ENCODE measurements around the gene DNAJC4.

Gene DNAJC4

GRCh38 chr11:64204464-64204989 lies 25.8 kb upstream of the DNAJC4 start:
- H4K20me1 ChIP-seq: peaks cover 31 to 80% (median 66%) of the 10 kb centered on the region in 11 experiments
- H3K9me3 ChIP-seq (replicated peaks in 1 of 11): no peaks in the 10 kb centered on the region
- H3K9ac ChIP-seq: peak overlapping the region; percentile 46 to 99 (median 96); a peak in 21 of 22 replicates
- no peak for TF ChIP-seq Cebpa-rat (IDR thresholded peaks at IDR 0.05)
- H3K4me3 ChIP-seq: peak overlapping the region; percentile 82 to 98 (median 94); a peak in 16 of 20 replicates
- H3K4me1 ChIP-seq: peaks cover 41 to 62% (median 50%) of the 10 kb centered on the region in 10 experiments
- peaks cover 12 to 81% (median 66%) of the 10 kb centered on the region in 11 experiments for H3K36me3 ChIP-seq
- peak overlapping the region; percentile 96 to 100 (median 99) for H3K4me2 ChIP-seq
- H3K27ac ChIP-seq: peak overlapping the region; percentile 43 to 100 (median 97); a peak in 21 of 22 replicates
- no peaks in the 10 kb centered on the region for H3K27me3 ChIP-seq

GRCh38 chr11:64206457-64207255 lies 23.7 kb upstream of the DNAJC4 start, which contains the start of gene FERMT3:
TSS of gene FERMT3 (plus strand) at chr11:64206721. CDS start at chr11:64207365, 644 bp downstream.
- peak within 1 kb of the TSS; percentile 82 to 98 (median 94) for H3K4me3 ChIP-seq
- peaks cover 33 to 80% (median 62%) of the 10 kb centered on the region in 11 experiments for H3K36me3 ChIP-seq
- H3K27ac ChIP-seq: peak within 1 kb of the TSS; percentile 87 to 100 (median 97)
- TF ChIP-seq Cebpa-rat (IDR thresholded peaks at IDR 0.05): no peak
- H4K20me1 ChIP-seq: peaks cover 41 to 75% (median 62%) of the 10 kb centered on the region in 11 experiments
- H3K4me1 ChIP-seq: peaks cover 53 to 70% (median 64%) of the 10 kb centered on the region in 10 experiments
- H3K9ac ChIP-seq: peak within 1 kb of the TSS; percentile 93 to 99 (median 96)
- no peaks in the 10 kb centered on the region for H3K9me3 ChIP-seq (replicated peaks in 1 of 11)
- H3K4me2 ChIP-seq: peak within 1 kb of the TSS; percentile 96 to 100 (median 99)
- H3K27me3 ChIP-seq: no peaks in the 10 kb centered on the region

GRCh38 chr11:64207256-64208085 lies 22.9 kb upstream of the DNAJC4 start:
- H3K4me2 ChIP-seq: peak overlapping the region; percentile 96 to 100 (median 99)
- H4K20me1 ChIP-seq: peaks cover 47 to 75% (median 63%) of the 10 kb centered on the region in 11 experiments
- peak overlapping the region; percentile 82 to 98 (median 94) for H3K4me3 ChIP-seq
- H3K27ac ChIP-seq: peak overlapping the region; percentile 87 to 100 (median 97)
- H3K36me3 ChIP-seq: peaks cover 41 to 80% (median 62%) of the 10 kb centered on the region in 11 experiments
- H3K9ac ChIP-seq: peak overlapping the region; percentile 93 to 99 (median 96)
- no peaks in the 10 kb centered on the region for H3K27me3 ChIP-seq
- 0 out of 22 replicates have a peak, but pooled peaks of 2 of the 11 experiments have one; percentile 15 to 33 for TF ChIP-seq Cebpa-rat (IDR thresholded peaks at IDR 0.05)
- no peaks in the 10 kb centered on the region for H3K9me3 ChIP-seq (replicated peaks in 1 of 11)
- peaks cover 61 to 78% (median 73%) of the 10 kb centered on the region in 10 experiments for H3K4me1 ChIP-seq

- Histone ChIP-seq H3K36me3 (peaks cover 49 to 80% (median 65%) of the 10 kb centered on the region in 11 experiments), H3K9ac (peak overlapping the region; percentile 93 to 99 (median 96))
These were observed 22.1 kb upstream of the DNAJC4 start for GRCh38 chr11:64208086-64208795.

GRCh38 chr11:64208796-64209562 lies 21.4 kb upstream of the DNAJC4 start:
- Histone ChIP-seq H3K4me2 (peak overlapping the region; percentile 96 to 100 (median 99)), H3K4me1 (peaks cover 76 to 88% (median 81%) of the 10 kb centered on the region in 10 experiments), H3K27ac (peak overlapping the region; percentile 74 to 100 (median 97); a peak in 21 of 22 replicates), H3K27me3 (no peaks in the 10 kb centered on the region), H3K4me3 (peak overlapping the region; percentile 82 to 98 (median 94)), H3K36me3 (peaks cover 55 to 80% (median 69%) of the 10 kb centered on the region in 11 experiments), H3K9me3 (replicated peaks in 1 of 11) (no peaks in the 10 kb centered on the region), H3K9ac (peak overlapping the region; percentile 93 to 99 (median 96)), H4K20me1 (peaks cover 34 to 70% (median 58%) of the 10 kb centered on the region in 11 experiments)
- TF ChIP-seq Cebpa-rat (IDR thresholded peaks at IDR 0.05): no peak

More at GRCh38 chr11:64208086-64208795, 22.1 kb upstream of the DNAJC4 start:
- peak overlapping the region; percentile 74 to 100 (median 97) for H3K27ac ChIP-seq
- peaks cover 69 to 85% (median 79%) of the 10 kb centered on the region in 10 experiments for H3K4me1 ChIP-seq
- no peaks in the 10 kb centered on the region for H3K27me3 ChIP-seq
- H3K4me2 ChIP-seq: peak overlapping the region; percentile 96 to 100 (median 99)
- H3K9me3 ChIP-seq (replicated peaks in 1 of 11): no peaks in the 10 kb centered on the region
- no peak for TF ChIP-seq Cebpa-rat (IDR thresholded peaks at IDR 0.05)
- H3K4me3 ChIP-seq: peak overlapping the region; percentile 82 to 98 (median 94)
- peaks cover 42 to 70% (median 60%) of the 10 kb centered on the region in 11 experiments for H4K20me1 ChIP-seq

- Histone ChIP-seq H3K4me3 (peak overlapping the region; percentile 82 to 98 (median 94); a peak in 19 of 20 replicates), H3K4me1 (peaks cover 76 to 88% (median 81%) of the 10 kb centered on the region in 10 experiments), H3K9me3 (replicated peaks in 1 of 11) (no peaks in the 10 kb centered on the region), H3K9ac (peak overlapping the region; percentile 93 to 99 (median 96)), H4K20me1 (peaks cover 30 to 70% (median 53%) of the 10 kb centered on the region in 11 experiments; a peak in 21 of 22 replicates), H3K36me3 (peaks cover 56 to 80% (median 69%) of the 10 kb centered on the region in 11 experiments), H3K27me3 (no peaks in the 10 kb centered on the region), H3K27ac (peak overlapping the region; percentile 74 to 100 (median 97); a peak in 20 of 22 replicates), H3K4me2 (peak overlapping the region; percentile 96 to 100 (median 99))
- TF ChIP-seq Cebpa-rat (IDR thresholded peaks at IDR 0.05): no peak
These were observed 20.8 kb upstream of the DNAJC4 start for GRCh38 chr11:64209563-64209843.

GRCh38 chr11:64210301-64211020 lies 19.9 kb upstream of the DNAJC4 start:
- no peak for TF ChIP-seq Cebpa-rat (IDR thresholded peaks at IDR 0.05)
- Histone ChIP-seq H3K27me3 (no peaks in the 10 kb centered on the region), H4K20me1 (peaks cover 30 to 79% (median 48%) of the 10 kb centered on the region in 11 experiments; a peak in 20 of 22 replicates), H3K4me3 (peak overlapping the region in 5 of 10 experiments; percentile 28 to 98 (median 96); a peak in 4 of 20 replicates), H3K36me3 (peaks cover 51 to 85% (median 73%) of the 10 kb centered on the region in 11 experiments), H3K4me1 (peaks cover 76 to 88% (median 81%) of the 10 kb centered on the region in 10 experiments), H3K27ac (peak overlapping the region in 10 of 11 experiments; percentile 1 to 99 (median 28); a peak in 9 of 22 replicates), H3K4me2 (peak overlapping the region; percentile 96 to 100 (median 99)), H3K9ac (peak overlapping the region; percentile 9 to 99 (median 96); a peak in 17 of 22 replicates), H3K9me3 (replicated peaks in 1 of 11) (no peaks in the 10 kb centered on the region)
